GM18873 (cell line): ENCODE data around the gene KIAA0586.
"Not testable (repeated sequence)": the region's sequence is repeated elsewhere in the genome, so short reads cannot be mapped to it uniquely, and the experiment has no call there.

Experiments
- ATAC-seq: cut with Tn5 transposase; IDR thresholded peaks from one replicate; pipeline ENCODE4 v1.9.1; 2021; ENCODE audit warnings: mild to moderate bottlenecking, moderate library complexity, moderate number of reproducible peaks; ENCODE audit not compliant: unreplicated experiment, low FRiP score

KIAA0586 gene

DNA sequence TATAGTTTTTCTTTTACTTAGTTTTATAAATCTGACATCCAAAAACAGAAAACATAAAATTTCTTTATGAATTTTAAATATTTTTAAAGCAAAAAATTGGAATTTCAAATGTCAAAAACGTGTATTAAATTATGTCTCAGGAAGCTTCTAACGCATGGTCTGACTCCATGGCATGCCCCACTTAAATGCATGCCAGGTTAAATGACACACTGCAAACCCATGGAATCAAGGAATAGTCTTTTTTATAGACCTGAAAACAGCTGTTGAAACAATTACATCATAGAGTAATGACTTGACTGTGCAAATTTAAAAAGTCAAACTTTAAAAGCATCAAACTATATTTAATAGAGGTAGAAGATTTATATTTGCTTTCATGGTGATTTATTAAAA is 114.1 kb downstream of the KIAA0586 start:
- ATAC-seq = no peak

- no peak for ATAC-seq
Observed at GRCh38 chr14:58543253-58543652, 115.7 kb downstream of the KIAA0586 start.

GRCh38 chr14:58547649-58548048 is 120.1 kb downstream of the KIAA0586 start:
- ATAC-seq = no peak

- ATAC-seq = no peak
Observed at GRCh38 chr14:58549105-58549757, 121.7 kb downstream of the KIAA0586 start.

- no peak for ATAC-seq
Observed at GRCh38 chr14:58553959-58554358, 126.4 kb downstream of the KIAA0586 start.

DNA sequence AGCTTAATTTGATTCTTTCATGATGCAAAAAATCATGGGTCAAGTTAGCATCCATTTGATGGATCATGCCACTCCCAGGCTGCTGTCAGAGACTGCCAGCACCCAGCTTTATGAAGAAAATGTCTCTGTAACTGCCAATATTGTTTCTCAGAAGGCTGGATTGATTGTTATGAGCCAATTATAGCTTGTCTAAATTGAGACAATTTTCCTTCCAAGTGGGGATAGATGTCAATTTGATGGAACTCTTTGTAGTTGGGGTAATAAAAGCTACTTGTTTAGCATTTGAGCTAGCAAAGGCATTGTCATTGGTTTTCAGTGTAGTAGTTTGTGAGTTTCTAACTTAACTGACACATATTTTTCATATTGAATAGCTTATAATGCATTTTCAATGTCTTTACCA is 128.1 kb downstream of the KIAA0586 start:
- ATAC-seq = no peak

GRCh38 chr14:58557242-58557641 is 129.7 kb downstream of the KIAA0586 start:
- no peak for ATAC-seq

- no peak for ATAC-seq
Observed at GRCh38 chr14:58560208-58560607, 132.7 kb downstream of the KIAA0586 start.

GRCh38 chr14:58562141-58562540 is 134.6 kb downstream of the KIAA0586 start:
- ATAC-seq = no peak

- ATAC-seq = no peak
Observed at GRCh38 chr14:58563978-58564377, 136.5 kb downstream of the KIAA0586 start.

DNA sequence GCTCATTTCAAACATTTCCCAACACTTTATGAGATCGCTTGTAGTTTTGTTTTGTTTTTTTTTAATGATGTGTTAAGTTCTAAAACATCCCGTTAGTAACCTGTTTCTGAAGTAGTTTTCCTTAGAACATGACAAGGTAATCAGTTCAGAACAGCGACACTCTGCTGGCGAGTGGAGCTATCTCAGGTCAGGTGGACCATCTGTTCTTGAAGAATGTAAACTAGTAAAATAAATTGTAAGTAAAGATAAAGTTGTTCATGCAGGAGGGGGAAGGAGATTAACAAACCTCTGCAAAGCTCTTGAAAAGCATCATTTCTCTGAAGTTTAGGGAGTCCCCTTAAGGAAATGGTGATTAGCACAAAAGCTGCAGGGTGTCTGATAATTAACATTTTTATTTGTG is 138.3 kb downstream of the KIAA0586 start:
- no peak for ATAC-seq

GRCh38 chr14:58566979-58567378 is 139.5 kb downstream of the KIAA0586 start:
- no peak for ATAC-seq

GRCh38 chr14:58568322-58568721 is 140.8 kb downstream of the KIAA0586 start:
- ATAC-seq = no peak

- ATAC-seq = no peak
Observed at GRCh38 chr14:58571256-58571655, 143.7 kb downstream of the KIAA0586 start.

GRCh38 chr14:58571769-58572472 is 144.4 kb downstream of the KIAA0586 start:
- ATAC-seq = no peak

GRCh38 chr14:58572473-58572853 is 144.9 kb downstream of the KIAA0586 start:
- ATAC-seq = no peak

DNA sequence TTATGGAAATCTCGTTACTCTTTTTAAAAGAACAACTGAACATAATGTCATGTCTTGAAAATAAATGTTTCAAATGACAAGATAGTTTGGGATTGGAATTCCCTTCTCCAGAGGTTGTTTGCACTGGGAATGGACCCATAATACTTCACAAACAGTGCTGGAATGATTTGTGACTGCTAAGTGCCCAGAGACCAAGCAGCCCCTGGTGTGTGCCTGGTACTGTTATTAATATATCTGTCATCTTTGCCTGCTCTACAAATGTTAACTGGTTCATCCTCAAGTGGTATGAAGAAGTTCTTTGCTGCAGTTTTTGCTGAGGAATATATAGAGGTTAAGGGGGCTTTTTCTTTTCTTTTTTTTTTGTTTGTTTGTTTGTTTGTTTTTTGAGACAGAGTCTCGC is 145.3 kb downstream of the KIAA0586 start:
- no peak for ATAC-seq

DNA sequence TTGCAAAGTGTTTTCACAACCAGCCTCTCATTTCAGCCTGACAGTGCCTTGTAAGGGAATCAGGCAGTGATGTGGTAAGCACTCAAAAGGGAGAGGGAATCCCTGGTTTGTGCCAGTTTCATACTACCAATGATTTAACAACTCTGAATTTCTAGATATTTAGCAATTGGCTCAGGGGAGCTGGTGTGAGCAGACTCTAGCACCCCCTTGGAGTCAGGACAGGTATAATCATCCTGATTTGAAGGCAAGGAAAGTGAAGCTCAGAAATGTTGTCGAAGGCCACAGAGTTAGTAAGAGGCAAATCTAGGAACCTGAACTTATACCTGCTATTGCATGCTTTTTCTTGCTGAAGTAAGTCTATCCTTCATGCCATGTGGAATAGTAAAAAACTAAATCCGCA is 147.1 kb downstream of the KIAA0586 start:
- no peak for ATAC-seq

GRCh38 chr14:58575956-58576355 is 148.4 kb downstream of the KIAA0586 start:
- no peak for ATAC-seq

GRCh38 chr14:58580035-58580434 is 152.5 kb downstream of the KIAA0586 start:
- ATAC-seq = not testable (repeated sequence)

DNA sequence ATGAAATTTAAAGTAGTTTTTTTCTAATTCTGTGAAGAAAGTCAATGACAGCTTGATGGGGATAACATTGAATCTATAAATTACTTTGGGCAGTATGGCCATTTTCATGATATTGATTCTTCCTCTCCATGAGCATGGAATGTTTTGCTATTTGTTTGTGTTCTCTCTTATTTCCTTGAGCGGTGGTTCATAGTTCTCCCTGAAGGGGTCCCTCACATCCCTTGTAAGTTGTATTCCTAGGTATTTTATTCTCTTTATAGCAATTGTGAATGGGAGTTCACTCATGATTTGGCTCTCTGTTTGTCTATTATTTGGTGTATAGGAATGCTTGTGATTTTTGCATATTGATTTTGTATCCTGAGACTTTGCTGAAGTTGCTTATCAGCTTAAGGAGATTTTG is 153.9 kb downstream of the KIAA0586 start:
- ATAC-seq = not testable (repeated sequence)

- ATAC-seq = no peak
Observed at GRCh38 chr14:58584383-58584782, 156.9 kb downstream of the KIAA0586 start.
